G401.6 (cell line): ENCODE measurements around the gene GSDME.

Experiments used
- FAIRE-seq: peaks from 2 replicates; lab custom pipeline; 2012; peaks lifted over from hg19 to GRCh38; lab: Jason Lieb, UNC

The GSDME gene

DNA sequence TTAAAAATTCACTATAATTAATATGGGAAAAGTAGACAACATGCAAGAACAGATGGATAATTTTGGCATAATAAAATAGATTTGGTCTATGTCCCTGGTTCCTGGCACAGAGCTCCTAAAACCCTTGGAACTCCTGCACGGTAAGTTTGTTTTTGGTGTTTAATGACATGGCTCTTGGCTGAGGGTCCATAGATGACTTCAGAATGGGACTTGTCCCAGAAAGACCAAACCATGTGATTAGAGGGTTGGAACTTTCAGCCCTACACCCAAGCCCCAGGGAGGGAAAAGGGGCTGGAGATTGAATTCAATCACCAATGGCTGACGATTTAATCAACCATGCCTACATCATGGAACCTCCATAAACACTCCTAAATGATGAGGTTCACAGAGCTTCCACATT lies 12.6 kb upstream of the GSDME start:
- no peak for FAIRE-seq

DNA sequence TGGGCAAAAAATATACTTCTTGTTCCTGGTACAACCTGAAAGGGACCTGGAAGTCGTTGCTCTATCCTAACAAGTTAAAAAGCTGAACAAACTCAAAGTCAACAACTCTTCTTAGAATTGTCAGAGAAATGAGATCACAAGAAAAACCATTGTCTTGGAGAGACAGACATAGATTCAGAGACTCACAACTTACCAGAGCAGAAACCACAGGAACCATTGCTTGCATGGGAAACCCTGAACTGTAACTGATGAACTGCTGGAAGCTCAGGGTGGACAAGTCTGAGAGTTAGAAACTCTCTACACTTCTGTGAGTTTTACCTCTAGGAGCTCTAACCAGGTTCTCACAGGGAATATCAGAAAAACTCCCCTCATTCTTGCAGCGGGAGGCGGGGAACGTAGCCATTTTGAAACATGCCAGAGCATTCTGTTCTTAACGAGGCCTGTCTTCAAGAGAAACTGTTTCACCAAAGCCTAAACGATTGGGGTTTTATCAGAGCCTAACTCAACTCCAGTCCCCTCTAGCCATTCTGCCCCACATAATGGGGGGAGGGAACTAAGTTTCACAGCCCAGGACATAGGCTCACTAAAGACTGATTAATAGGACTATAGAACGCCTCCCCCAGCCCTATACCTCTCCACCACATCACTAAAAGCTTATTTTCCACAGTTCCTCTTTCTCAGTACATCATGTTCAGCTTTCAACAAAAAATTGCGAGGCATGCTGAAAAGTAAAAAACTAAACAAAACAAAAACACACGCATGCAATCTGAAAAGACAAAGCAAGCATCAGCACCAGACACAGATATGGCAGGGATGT lies 12.0 kb upstream of the GSDME start:
- no peak for FAIRE-seq

DNA sequence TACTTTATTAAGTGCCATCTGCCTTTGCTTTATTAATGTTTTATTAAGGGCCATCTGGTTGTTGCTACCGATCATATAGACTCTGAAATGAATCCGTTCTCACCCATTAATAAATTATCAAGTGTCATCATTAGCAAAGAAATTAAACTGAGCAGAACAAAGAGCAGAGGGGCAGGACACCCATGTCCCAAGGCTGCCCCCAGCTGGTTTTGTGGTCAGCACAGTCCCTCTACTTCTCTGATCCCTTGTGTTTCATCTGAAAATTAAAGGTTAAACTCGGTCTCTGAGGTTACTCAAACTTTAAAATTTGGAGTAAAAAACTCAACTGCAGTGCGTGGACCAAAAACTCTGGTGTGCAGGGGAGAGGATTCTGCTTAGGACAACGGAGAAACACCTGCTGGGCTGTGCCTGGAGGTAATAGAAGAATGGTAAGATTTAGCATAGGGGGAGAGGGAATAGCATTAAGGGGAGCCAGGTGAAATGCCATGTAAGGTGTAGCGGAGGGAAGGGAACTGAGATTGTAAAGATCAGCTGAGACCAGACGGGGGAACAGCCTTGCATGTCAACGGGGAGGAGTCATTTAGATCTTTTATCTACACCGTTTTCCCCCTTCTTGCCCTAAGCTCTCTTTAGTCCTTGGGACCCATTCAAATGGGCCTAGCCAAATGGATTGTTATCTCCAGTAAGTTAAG lies 10.8 kb upstream of the GSDME start:
- FAIRE-seq = no peak

DNA sequence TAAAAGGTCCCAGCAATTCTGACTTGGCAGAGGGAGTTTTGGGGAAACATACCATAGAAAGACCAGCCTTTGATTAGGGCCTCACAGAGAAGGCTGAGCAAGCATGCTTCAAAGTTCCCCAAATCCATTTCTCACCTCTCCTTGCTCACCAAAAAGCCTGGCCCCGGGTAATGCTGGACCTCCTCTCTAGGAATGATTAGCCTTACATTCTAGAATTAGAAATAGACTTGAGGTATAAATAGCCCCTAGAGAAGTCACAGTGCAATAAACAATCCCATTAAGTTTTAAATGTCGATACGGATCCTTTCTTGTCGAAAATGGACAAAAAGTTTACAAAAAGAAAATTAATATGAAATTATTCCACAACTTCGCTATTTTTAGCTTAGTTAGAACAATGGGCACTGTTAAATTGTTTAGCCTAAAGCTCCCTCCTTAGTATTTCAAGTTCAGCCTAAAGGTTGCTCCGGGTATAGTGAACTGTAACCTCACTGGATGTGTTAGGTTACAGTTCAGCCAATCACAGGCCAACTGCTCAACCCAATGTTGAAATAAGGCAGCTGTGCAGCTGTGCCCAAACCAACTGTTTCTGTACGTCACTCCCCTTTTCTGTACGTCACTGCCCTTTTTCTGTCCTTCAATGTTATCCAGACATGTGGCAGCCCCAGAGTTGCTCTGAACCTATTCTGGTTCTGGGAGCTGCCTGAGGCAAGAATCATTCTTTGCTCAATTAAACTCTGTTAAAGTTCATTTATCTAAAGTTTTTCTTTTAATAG lies 7.9 kb upstream of the GSDME start:
- no peak for FAIRE-seq

DNA sequence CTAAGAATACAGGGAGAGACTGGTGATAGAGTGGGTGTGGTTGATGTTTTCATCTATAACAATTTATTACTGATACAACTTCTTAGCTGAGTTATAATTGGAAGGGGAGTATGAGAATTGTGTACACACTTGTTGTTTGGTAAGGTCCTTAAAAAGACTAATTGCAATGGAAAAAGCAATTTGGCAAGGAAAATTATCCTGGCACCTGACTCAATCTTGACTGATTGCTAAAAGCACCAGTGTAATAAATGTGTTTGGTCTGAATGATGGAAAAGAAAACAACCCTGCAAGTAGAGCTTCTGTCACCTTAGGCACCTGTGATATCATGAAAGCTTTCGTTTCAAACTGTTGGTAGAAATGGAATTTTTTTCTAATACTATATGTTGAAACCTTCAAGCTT lies 6.7 kb upstream of the GSDME start:
- no peak for FAIRE-seq

DNA sequence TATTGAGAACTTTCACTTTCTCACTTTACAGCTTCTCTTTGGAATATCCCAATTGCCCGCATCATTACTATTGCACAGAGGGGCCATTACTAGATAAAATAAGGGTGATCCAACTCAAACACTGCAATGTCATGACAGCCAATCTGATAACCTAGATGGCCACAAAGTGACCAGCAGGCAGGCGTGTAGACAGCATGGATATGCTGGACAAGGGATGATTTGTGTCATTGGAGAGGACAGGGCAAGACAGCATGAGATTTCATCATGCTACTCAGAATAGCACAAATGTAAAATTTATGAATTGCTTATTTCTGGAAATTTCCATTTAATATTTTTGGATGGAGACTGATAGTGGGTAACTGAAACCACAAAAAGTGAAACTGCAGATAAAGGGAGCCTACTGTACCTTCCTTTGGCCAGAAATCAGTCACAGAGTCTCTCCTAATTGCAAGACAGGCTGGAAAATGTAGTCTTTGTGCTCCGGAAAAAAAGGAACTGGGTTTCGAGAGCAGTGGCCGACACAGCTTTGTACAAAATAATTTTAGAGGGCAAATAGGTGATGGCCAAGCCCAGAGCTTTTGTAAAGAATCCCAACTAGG lies 6.1 kb upstream of the GSDME start:
- no peak for FAIRE-seq

DNA sequence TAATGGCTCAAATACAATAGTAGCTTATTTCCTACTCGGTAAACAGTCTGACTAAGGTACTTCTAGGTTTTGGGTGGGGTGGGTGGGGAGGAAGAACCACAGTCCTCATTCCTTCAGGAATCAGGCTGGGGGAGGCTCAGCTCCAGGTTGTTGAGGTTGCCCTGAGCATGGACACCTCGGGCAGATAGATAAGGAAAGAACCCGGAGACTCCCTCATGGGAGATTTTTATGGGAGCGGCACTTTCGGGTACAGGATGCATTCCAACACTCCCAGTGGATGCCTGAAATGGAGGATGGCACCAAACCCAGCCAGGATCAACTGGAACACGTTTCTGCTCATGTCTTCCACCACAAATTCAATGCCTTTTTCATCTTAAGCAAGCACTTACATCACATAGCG lies 5.5 kb upstream of the GSDME start:
- no peak for FAIRE-seq

DNA sequence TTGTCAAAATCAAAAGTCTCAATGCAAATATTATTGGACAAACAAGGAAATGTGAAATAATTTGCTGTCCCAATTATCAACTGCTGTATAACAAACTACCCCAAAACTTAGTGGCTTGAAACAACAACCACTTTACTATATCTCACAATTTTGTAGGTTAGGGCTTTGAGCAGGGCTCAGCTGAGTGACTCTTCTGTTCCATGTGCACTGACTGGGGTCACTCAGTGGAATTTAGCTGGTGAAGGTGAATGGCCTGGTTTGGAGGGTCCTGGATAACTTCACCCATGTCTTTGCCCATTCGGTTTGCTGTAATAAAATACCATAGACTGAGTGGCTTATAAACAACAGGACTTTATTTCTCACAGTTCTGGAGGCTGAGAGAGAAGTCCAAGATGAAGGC lies 3.7 kb upstream of the GSDME start:
- FAIRE-seq = no peak

DNA sequence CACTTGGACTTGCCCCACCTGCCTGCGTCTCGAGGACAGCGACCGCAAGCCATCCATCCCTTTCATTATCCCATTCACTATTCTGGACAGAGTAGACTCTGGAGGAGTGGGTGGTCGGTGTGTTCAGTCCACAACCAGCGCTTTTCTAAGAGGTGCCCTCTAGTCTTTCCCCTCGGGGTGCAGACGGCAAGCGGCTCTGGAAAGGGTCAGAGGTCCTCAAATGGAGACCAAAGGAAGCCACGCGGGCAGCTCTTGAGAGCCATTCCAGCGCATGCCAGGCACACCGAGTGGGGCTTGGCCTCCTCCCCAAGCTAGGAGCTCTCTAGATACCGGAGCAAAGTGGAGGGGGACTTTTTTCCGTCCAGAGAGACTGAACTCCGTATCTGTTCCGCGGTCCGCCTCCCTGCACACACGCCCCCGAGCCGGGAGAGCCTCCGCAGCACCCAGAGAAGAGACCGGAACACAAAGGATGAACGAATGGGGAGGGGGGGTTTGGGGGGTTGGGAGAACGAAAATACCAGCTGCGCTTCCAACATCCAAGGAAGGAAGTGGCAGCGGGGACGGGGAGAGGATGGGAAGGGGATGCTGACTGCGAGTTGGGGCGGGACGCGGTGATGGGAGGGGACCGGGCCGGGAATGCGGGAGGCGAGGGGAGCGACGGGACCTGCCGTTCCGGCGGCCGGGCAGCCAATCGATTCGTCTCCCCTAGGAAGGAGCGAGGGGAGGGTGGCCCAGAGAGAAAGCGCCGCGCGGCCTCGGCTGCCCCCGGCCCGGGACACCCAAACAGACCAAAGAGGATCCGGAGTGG lies 515 bp downstream of the GSDME start:
- FAIRE-seq = no peak

DNA sequence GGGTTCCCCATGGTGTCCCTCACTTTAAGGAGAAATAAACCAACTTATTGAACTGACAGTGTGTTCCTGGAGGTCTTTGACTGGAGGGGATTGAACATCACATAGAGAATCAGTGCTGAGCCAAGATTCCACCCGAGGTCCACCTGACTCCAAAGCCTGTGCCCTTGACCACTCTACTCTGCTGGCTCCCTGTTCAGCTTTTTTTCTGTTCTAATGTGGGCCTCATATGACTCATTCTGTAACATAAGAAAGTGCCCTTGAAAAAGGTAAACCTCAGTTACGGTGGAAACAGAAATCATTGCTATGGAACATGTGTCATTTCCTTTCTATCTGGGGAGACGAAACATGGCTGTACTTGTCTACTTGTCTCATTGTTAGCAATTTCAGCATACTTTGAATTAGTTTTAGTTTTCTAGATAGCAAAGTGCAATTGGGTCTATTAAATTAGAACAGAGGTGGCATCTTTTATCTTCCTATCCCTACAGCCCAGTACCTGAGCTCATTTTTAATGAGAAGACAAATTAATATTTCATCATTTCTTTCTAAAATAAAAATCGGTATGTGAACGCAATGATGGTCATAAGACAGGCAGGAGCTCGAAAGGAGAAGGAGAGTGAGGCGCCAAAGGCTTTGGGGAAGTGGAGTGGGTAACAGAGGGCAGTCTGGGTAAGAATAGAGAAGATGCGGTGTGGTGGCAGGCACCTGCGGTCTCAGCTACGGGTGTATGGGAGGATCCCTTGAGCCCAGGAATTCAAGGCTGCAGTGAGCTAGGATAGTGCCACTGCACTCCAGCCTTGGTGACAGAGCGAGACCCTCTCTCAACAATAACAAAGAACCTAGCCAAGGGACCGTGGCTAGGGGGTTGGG lies 1.5 kb downstream of the GSDME start:
- FAIRE-seq = no peak

DNA sequence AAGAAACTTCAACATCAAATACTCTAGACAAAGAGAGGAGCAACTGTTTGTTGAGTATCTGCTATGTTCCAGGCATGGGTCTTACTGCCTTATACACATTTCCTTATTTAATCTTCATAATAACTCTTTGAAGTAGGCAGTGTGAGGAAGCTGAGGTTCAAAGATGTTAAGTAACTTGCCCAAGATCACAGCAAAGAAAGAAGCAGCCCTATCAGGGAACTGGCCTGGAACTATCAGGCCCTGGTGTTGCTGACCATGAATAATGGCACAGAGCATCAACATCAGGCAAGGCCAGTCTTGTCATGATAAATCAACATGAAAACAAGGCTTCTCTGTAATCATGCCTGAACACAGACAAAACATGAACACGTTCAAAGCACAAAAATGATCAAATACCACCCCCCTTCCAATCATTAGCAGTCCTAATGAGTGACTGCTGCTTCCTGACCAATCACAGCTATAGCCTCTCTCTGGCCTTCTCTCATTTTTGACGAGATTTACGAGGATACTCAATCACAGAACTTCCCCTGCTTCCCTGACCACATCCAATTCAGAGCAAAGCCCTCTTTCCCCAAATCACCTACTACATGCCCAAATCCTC lies 2.3 kb downstream of the GSDME start:
- no peak for FAIRE-seq

DNA sequence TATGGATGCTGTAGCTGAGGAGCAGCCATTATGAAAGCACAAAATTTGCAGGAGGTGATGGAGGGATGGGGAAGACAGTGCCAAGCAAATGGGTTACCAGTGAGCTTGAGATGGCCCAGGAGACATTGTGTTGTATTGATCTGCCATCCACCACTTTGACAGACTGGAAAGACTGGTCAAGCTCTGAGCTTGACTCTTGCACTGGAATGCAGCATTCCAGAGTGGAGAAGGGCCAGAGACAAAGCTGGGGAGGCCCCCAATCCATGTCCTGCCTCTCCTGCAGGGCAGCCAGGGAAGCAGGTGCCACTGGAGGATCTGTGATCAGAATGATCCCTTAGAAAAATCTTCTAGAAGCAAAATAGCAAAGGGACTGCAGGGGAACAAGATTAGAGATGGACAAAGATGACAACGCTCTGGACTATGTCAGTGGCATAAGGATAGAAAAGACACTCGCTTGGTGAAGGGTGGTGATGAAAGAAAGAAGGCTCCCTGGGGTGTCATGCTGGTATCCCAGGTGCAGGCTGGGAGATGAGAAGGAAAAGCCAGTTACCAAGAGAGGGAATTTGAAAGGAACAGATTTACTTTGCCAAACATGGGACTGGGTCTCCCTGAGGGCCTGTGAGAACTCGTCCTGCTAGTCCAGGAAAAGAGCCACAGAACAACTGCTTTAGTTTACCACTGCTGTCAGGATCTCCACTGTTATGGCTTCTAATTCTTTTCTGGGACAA lies 5.0 kb downstream of the GSDME start:
- FAIRE-seq = no peak

DNA sequence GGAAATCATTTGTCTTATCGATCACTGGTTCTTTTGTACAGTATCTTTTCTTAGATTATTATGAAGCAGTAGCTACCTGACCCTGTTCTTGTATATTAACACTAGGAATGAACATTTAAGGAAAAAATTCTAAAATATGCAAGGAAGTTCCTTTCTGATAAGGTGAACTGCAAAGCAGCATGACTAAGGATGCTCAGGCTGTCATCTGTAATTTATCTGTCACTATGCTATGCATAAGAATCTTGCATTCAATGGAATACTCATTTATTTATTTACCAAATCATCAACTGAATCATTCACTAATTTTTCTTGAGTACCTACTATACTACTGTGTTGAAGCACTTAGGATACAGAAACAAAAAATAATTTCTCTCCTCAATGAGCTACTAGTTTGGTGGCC lies 5.8 kb downstream of the GSDME start:
- FAIRE-seq = no peak

DNA sequence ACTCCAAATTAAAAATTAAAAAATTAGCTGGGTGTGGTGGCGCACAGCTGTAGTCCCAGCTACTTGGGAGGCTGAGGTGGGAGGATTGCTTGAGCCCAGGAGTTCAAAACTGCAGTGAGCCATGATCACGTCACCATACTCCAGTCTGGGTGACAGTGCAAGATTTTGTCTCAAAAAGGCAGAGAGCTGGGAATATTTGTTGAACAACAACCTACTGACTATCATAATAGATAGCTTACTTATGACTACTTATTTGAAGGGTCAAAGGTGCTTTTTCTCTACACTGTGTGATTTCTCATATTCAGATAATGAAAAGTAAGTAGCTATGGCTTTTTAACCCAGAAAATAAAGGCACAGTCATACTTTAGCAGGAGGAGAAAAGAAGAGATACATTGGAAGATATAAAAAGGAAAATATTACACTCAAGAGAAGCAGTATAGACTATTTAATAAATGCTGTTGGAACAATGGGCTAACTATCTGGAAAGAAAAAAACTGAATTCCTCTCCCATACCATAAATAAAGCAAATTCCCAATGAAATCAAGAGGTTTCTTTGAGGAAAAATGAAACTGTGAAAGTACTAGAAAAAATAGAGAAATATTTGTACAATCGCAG lies 6.7 kb downstream of the GSDME start:
- FAIRE-seq = no peak

DNA sequence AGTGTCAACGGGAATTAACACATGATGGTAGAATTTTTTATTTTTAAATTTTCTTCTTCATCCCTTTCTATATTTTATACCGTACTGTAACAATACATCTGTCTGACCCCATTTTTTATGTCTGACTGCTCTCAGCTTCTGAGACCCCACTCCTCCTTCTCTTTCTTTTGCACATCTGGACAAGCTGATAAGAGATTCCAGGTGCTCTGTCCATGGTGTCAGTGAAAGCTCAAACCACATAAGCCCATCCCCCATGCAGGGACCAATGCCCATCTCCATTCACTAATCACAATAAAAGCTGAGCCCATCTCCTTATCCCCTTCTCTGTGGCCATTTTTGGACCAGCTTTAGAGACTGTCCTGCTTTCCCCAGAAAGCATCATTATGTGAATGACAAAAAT lies 8.7 kb downstream of the GSDME start:
- no peak for FAIRE-seq

DNA sequence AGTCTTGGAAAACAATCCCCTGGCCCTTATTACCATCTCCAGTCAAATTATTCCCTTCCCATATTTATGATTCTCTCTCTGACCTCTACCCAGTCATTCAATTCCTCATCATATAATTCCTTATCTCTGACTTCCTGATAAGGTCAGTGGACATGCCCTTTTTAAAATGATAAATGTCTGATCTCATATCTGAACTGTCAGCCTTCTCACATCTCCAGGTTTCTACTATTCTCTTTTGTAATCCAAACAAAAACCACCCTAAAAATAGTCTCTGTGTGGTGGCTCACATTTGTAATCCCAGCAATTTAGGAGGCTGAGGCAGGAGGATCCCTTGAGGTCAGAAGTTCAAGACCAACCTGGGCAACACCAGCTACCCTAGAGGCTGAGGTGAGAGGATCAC lies 11.9 kb downstream of the GSDME start:
- no peak for FAIRE-seq

DNA sequence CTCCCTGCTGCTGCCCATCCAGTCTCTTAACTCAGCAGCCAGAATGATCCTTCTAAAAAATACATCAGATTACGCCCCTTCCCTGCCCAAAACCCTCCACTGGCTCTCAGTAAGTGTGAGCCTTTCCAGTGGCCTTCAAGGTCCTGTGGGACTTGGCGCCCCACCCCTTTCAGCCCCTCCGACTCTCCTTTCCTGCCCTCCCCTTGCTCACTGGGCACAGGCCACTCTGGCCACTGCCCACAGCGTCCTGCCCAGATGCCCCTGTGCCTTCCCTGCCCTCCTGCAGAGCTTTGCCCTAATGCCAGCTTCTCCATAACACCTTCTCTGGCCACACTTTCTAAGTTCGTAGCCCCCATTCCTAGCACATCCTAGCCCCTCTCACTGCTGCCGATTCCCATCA lies 13.8 kb downstream of the GSDME start:
- no peak for FAIRE-seq

DNA sequence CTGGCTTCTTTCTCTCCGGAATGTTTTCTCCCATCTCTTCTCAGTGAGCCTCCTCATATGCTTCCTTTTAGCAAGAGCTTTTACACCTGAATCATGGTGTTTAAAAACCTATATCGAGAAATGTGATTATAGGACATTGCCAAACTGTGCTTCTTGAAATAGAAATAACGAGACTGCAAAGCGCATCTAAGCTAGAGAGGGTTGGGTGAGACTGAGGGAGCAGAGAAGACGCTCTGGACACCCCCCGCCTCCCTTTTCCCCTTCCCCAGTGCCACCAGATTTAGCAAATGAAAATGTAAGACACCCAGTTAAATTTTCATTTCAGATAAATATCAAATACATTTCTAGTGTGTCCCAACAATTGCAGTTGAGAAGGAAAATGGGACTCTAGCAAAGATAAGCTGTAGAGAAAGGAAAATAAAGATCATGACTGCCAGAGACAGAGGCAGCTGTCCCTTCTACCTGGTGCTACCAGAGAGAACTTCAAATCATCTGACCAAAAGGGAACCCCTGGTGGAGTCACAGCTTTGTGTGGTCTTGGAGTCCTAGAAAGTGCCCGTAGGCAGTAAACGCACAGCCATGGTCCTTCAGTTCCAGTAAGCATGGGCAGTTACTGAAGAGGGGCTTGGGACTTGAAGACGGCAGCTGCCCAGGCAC lies 14.6 kb downstream of the GSDME start:
- no peak for FAIRE-seq
